Testis (tissue), 2 donors: ENCODE data around the gene TLE1.

Source experiments
- CTCF ChIP-seq, 3 experiments: fragments of 450-650 bp in 2 of 3; fragments of 200-600 bp in 1 of 3; sonication (generic) in 1 of 3; IDR thresholded peaks; one replicate each; pipeline ENCODE4 v1.5.1; 2016 to 2019; ENCODE audit warnings: antibody characterized with exemption in 3 of 3, mild to moderate bottlenecking in 2 of 3, moderate library complexity in 1 of 3
- POLR2A ChIP-seq: fragments of 450-650 bp; IDR thresholded peaks from one replicate; pipeline ENCODE4 v1.6.1; 2017; ENCODE audit warnings: antibody characterized with exemption, mild to moderate bottlenecking, moderate library complexity

GRCh38 chr9:81718244-81718643 lies 28.9 kb upstream of the TLE1 start:
- TF ChIP-seq POLR2A = no peak
- TF ChIP-seq CTCF (IDR thresholded peaks at IDR 0.05) = no peak
